Panc1 (cell line): ENCODE results near the gene CDC42EP3. TPM values are rescaled to one million over a fixed set of nuclear protein-coding genes. Genes with fewer than 3 reads are reported as not detected.

Experiments
- ATAC-seq: fragments of 200-7000 bp; cut with Tn5 transposase; 2 replicates; pipeline ENCODE4 v1.9.1; 2020; ENCODE audit warnings: mild to moderate bottlenecking, moderate library complexity
- BruUV-seq: library from RNA; stranded (reverse); fragments of 400-500 nt; replicated peaks from 2 replicates; lab custom pipeline; 2021; lab: Mats Ljungman, UMichigan
- CTCF ChIA-PET: fragments of 300-600 bp; sonication (Branson Sonifier 250); formaldehyde crosslinking; loops from one replicate; lab custom pipeline; 2022; ENCODE audit warnings: antibody characterized with exemption; lab: Charles Lee
- POLR2A ChIA-PET: fragments of 300-600 bp; sonication (Branson Sonifier 250); formaldehyde crosslinking; loops from one replicate; lab custom pipeline; 2022; ENCODE audit warnings: antibody characterized with exemption; lab: Charles Lee
- DNase-seq: peaks from one replicate; pipeline ENCODE4 v3.0.0-alpha.2; 2010; ENCODE audit warnings: low read depth, low spot score
- H3K27ac ChIP-seq: 2 replicates; pipeline ENCODE4 v1.5.1; 2011; ENCODE audit warnings: mild to moderate bottlenecking, low read length, inconsistent platforms
- H3K27me3 ChIP-seq: fragments of 200-500 bp; sonication (Bioruptor generic); 2 replicates; pipeline ENCODE4 v1.6.0; 2014; ENCODE audit warnings: low read length, inconsistent platforms; ENCODE audit not compliant: control insufficient read depth, insufficient read depth
- H3K36me3 ChIP-seq: fragments of 200-500 bp; sonication (Bioruptor generic); 2 replicates; pipeline ENCODE4 v1.5.1; 2014; ENCODE audit warnings: inconsistent platforms, mild to moderate bottlenecking, low read length, moderate library complexity; ENCODE audit not compliant: control insufficient read depth, insufficient read depth
- H3K4me1 ChIP-seq: 2 replicates; pipeline ENCODE4 v1.5.1; 2011; ENCODE audit warnings: inconsistent platforms, mild to moderate bottlenecking, low read length, moderate library complexity; ENCODE audit not compliant: control insufficient read depth, insufficient read depth
- H3K4me3 ChIP-seq, 2 experiments: 2 replicates each; pipeline ENCODE4 v1.5.1; 2011 to 2012; ENCODE audit warnings: low read depth in 2 of 2, low read length in 2 of 2, mild to moderate bottlenecking in 2 of 2, inconsistent platforms in 1 of 2, moderate library complexity in 1 of 2
- H3K9me3 ChIP-seq: fragments of 200-500 bp; sonication (Bioruptor generic); 2 replicates; pipeline ENCODE4 v1.5.1; 2014; ENCODE audit warnings: low read depth, mild to moderate bottlenecking, inconsistent platforms, low read length, moderate library complexity; ENCODE audit not compliant: control insufficient read depth, insufficient read depth
- CTCF ChIP-seq: fragments of 450-650 bp; IDR thresholded peaks from 2 replicates; pipeline ENCODE4 v1.5.1; 2017; ENCODE audit warnings: mild to moderate bottlenecking
- POLR2AphosphoS5 ChIP-seq: IDR thresholded peaks from 2 replicates; pipeline ENCODE4 v1.6.1; 2012; ENCODE audit warnings: mild to moderate bottlenecking, low read depth, low read length, moderate library complexity
- SIN3A ChIP-seq: IDR thresholded peaks from 2 replicates; pipeline ENCODE4 v1.6.1; 2012; ENCODE audit warnings: low read depth, mild to moderate bottlenecking, low read length, moderate library complexity, borderline replicate concordance; ENCODE audit not compliant: insufficient read depth
- TCF7L2 ChIP-seq: IDR thresholded peaks from 2 replicates; pipeline ENCODE4 v1.6.1; 2011; ENCODE audit warnings: mild to moderate bottlenecking, low read depth, low read length, inconsistent platforms
- in situ Hi-C: cut with HindIII; loops from 2 replicates; pipeline ENCODE4 v1.10.0; 2016; ENCODE audit warnings: low sequenced_read_pairs, low pct_unique_long_range_greater_than_20kb
- intact Hi-C: fragments of 100-400 bp; cut with micrococcal nuclease; formaldehyde crosslinking; loops from one replicate; pipeline ENCODE4 v1.10.0; 2022; ENCODE audit not compliant: unreplicated experiment
- total RNA-seq: library from RNA; stranded (reverse); gene quantifications from one replicate; pipeline ENCODE4 v1.2.1, GENCODE V29; 2021; ENCODE audit not compliant: unreplicated experiment
- TF ChIP-seq, protein P1 (sequence below), 2 experiments: IDR thresholded peaks; 2 replicates each; pipeline ENCODE4 v1.6.1; 2011 to 2012; ENCODE audit warnings: low read depth in 2 of 2, control low read depth in 1 of 2, low read length in 1 of 2, mild to moderate bottlenecking in 1 of 2, moderate library complexity in 1 of 2; ENCODE audit not compliant: insufficient read depth in 1 of 2

Gene CDC42EP3
- total RNA-seq, 1 experiment from 2014 or later = 6.1 TPM

GRCh38 chr2:37648331-37649011, 23.0 kb downstream of the CDC42EP3 start:
- H3K36me3 ChIP-seq = no peaks in the 10 kb centered on the region
- CTCF ChIA-PET = interaction anchor here (0.5 kb wide), 1 partner anchor 253 kb away, joined by 4 read pairs; no protein-coding TSS in a partner anchor
- in situ Hi-C loops = no loop called here

GRCh38 chr2:37647971-37648330, 23.5 kb downstream of the CDC42EP3 start:
- DNase-seq (no peak), ATAC-seq (no peak)
- intact Hi-C loops (no loop called here), in situ Hi-C loops (no loop called here)
- Histone ChIP-seq H3K9me3 (no peaks in the 10 kb centered on the region), H3K36me3 (no peaks in the 10 kb centered on the region), H3K4me3 (no peak overlapping the region), H3K27me3 (no peaks in the 10 kb centered on the region), H3K27ac (no peak overlapping the region), H3K4me1 (no peaks in the 10 kb centered on the region)
- CTCF ChIA-PET = no interaction called here
- POLR2A ChIA-PET = no interaction called here
- TF ChIP-seq, protein P1, sequence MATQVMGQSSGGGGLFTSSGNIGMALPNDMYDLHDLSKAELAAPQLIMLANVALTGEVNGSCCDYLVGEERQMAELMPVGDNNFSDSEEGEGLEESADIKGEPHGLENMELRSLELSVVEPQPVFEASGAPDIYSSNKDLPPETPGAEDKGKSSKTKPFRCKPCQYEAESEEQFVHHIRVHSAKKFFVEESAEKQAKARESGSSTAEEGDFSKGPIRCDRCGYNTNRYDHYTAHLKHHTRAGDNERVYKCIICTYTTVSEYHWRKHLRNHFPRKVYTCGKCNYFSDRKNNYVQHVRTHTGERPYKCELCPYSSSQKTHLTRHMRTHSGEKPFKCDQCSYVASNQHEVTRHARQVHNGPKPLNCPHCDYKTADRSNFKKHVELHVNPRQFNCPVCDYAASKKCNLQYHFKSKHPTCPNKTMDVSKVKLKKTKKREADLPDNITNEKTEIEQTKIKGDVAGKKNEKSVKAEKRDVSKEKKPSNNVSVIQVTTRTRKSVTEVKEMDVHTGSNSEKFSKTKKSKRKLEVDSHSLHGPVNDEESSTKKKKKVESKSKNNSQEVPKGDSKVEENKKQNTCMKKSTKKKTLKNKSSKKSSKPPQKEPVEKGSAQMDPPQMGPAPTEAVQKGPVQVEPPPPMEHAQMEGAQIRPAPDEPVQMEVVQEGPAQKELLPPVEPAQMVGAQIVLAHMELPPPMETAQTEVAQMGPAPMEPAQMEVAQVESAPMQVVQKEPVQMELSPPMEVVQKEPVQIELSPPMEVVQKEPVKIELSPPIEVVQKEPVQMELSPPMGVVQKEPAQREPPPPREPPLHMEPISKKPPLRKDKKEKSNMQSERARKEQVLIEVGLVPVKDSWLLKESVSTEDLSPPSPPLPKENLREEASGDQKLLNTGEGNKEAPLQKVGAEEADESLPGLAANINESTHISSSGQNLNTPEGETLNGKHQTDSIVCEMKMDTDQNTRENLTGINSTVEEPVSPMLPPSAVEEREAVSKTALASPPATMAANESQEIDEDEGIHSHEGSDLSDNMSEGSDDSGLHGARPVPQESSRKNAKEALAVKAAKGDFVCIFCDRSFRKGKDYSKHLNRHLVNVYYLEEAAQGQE (IDR thresholded peaks at IDR 0.05; ENCODE audit: insufficient read depth in 1 of 2, low read depth in 2 of 2, low read length in 1 of 2) = no peak
- no peak for TF ChIP-seq CTCF
- no peak for TF ChIP-seq TCF7L2
- TF ChIP-seq POLR2AphosphoS5 = no peak
- TF ChIP-seq SIN3A = no peak
- BruUV-seq = no TSS peak

More at GRCh38 chr2:37648331-37649011, 23.0 kb downstream of the CDC42EP3 start:
- no peak overlapping the region for H3K4me3 ChIP-seq
- no peaks in the 10 kb centered on the region for H3K4me1 ChIP-seq
- intact Hi-C loops = no loop called here
- no peaks in the 10 kb centered on the region for H3K9me3 ChIP-seq
- POLR2A ChIA-PET = no interaction called here
- no peaks in the 10 kb centered on the region for H3K27me3 ChIP-seq
- TF ChIP-seq CTCF (no peak), POLR2AphosphoS5 (no peak), SIN3A (no peak), TCF7L2 (no peak)
- TF ChIP-seq, protein P1 (IDR thresholded peaks at IDR 0.05; ENCODE audit: insufficient read depth in 1 of 2, low read depth in 2 of 2, low read length in 1 of 2) = no peak
- H3K27ac ChIP-seq = no peak overlapping the region
- ATAC-seq = no peak
- BruUV-seq = no TSS peak
- DNase-seq = no peak
